A549 (cell line): Measurements from ENCODE around the gene CYB5B. TPM values are rescaled to one million over a fixed set of nuclear protein-coding genes. Genes with fewer than 3 reads are reported as not detected.
A peak's percentile ranks its signal among the peaks of the same experiment; 100 is the strongest.

ENCODE experiments used
- ATAC-seq, 2 experiments: fragments of 200-7000 bp in 1 of 2; fragments of >200 bp in 1 of 2; cut with Nextera tagmentation in 1 of 2; cut with Tn5 transposase in 1 of 2; 3 replicates each; pipeline versions ENCODE4 v1.8.0 to v1.9.1; 2018 to 2020; ENCODE audit warnings: mild to moderate bottlenecking in 1 of 2, moderate library complexity in 1 of 2
- CTCF ChIA-PET: fragments of 300-600 bp; sonication (Branson Sonifier 250); formaldehyde crosslinking; extraction: SDS; loops from one replicate; lab custom pipeline; 2021; ENCODE audit warnings: antibody characterized with exemption, inconsistent platforms; lab: Yijun Ruan, JAX
- POLR2A ChIA-PET: fragments of 350-600 bp; formaldehyde crosslinking; extraction: SDS; loops from one replicate; lab custom pipeline; 2021; ENCODE audit warnings: antibody characterized with exemption, inconsistent platforms; lab: Yijun Ruan, JAX
- DNase-seq, 2 experiments: peaks; one replicate each; pipeline versions ENCODE4 v3.0.0 to v3.0.0-alpha.2; 2011 to 2016; ENCODE audit warnings: low read depth in 1 of 2, low spot score in 1 of 2
- FAIRE-seq: peaks from 2 replicates; lab custom pipeline; 2011; peaks lifted over from hg19 to GRCh38; lab: Jason Lieb, UNC
- H3K27ac ChIP-seq, 2 experiments: fragments of >200 bp; sonication (Bioruptor Twin); formaldehyde crosslinking; 3 replicates each; pipeline ENCODE4 v1.5.1; 2016 to 2017
- H3K4me1 ChIP-seq: fragments of >200 bp; sonication (Bioruptor Twin); formaldehyde crosslinking; 3 replicates; pipeline ENCODE4 v1.6.1; 2016
- H3K4me2 ChIP-seq: fragments of >200 bp; sonication (Bioruptor Twin); formaldehyde crosslinking; 3 replicates; pipeline ENCODE4 v1.6.1; 2016
- H3K4me3 ChIP-seq: fragments of >200 bp; sonication (Bioruptor Twin); formaldehyde crosslinking; 3 replicates; pipeline ENCODE4 v1.5.1; 2016
- H3K9me3 ChIP-seq: fragments of >200 bp; sonication (Bioruptor Twin); formaldehyde crosslinking; 3 replicates; pipeline ENCODE4 v1.6.1; 2016
- BHLHE40 ChIP-seq: IDR thresholded peaks from 2 replicates; pipeline ENCODE4 v1.6.1; 2012; ENCODE audit warnings: low read depth, low read length, inconsistent platforms
- HEYL ChIP-seq: fragments of 250-450 bp; sonication (Bioruptor Pico); IDR thresholded peaks from 2 replicates; pipeline ENCODE4 v1.8.0; 2021; ENCODE audit warnings: mild to moderate bottlenecking, moderate library complexity
- RAD21 ChIP-seq, 2 experiments: fragments of >200 bp in 1 of 2; sonication (Bioruptor Twin) in 1 of 2; formaldehyde crosslinking in 1 of 2; IDR thresholded peaks in 1 of 2; conservative IDR thresholded peaks in 1 of 2; 2 replicates in 1 of 2; 3 replicates in 1 of 2; pipeline ENCODE4 v1.6.1; 2012 to 2018; ENCODE audit warnings: inconsistent platforms in 1 of 2
- RNF2 ChIP-seq: fragments of 200-600 bp; sonication (generic); IDR thresholded peaks from 2 replicates; pipeline ENCODE4 v1.6.1; 2016; ENCODE audit warnings: low read depth, mild to moderate bottlenecking, antibody characterized with exemption, moderate library complexity, borderline replicate concordance
- TFCP2L1 ChIP-seq: fragments of 250-450 bp; sonication (Bioruptor Pico); IDR thresholded peaks from 2 replicates; pipeline ENCODE4 v1.5.0; 2021; ENCODE audit warnings: mild to moderate bottlenecking
- TP53 ChIP-seq: fragments of 250-450 bp; sonication (Bioruptor Pico); IDR thresholded peaks from 2 replicates; pipeline ENCODE4 v1.5.0; 2021; ENCODE audit warnings: mild to moderate bottlenecking, moderate library complexity
- WGBS: methylation state at CpG from one replicate; pipeline ENCODE4 v1.1.6; 2017; ENCODE audit errors: missing lambda C conversion rate; 5-methylcytosine and 5-hydroxymethylcytosine counted together
- polyA plus RNA-seq, 4 experiments: library from polyadenylated mRNA; depleted of rRNA in 3 of 4; stranded (reverse); fragments of >200 nt; fragmentation: RNase III in 1 of 4; extraction: RNeasy Plus Mini Kit Qiagen cat#74134 plus additional on column Dnase treatment in 1 of 4; gene quantifications; 2 replicates in 3 of 4; 3 replicates in 1 of 4; pipeline ENCODE4 v1.2.3, GENCODE V29; 2011 to 2017
- TF ChIP-seq, protein P1 (sequence below): fragments of 200-600 bp; sonication (generic); IDR thresholded peaks from 2 replicates; pipeline ENCODE4 v1.6.1; 2016; ENCODE audit warnings: antibody characterized with exemption, mild to moderate bottlenecking, moderate library complexity
- TF ChIP-seq, protein P2 (sequence below): fragments of 150-350 bp; IDR thresholded peaks from 2 replicates; pipeline ENCODE4 v1.6.1; 2014; ENCODE audit warnings: low read depth, mild to moderate bottlenecking, low read length
- TF ChIP-seq, protein P3 (sequence below): fragments of >200 bp; sonication (Bioruptor Twin); formaldehyde crosslinking; IDR thresholded peaks from 3 replicates; pipeline ENCODE4 v1.5.1; 2016
- TF ChIP-seq, protein P4 (sequence below): fragments of 450-650 bp; IDR thresholded peaks from 2 replicates; pipeline ENCODE4 v1.6.1; 2014; ENCODE audit warnings: antibody characterized with exemption
- TF ChIP-seq, protein P5 (sequence below): IDR thresholded peaks from 2 replicates; pipeline ENCODE4 v1.6.1; 2012

The CYB5B gene
- polyA plus RNA-seq, 2 of the 4 experiments (the other 2 are of a cell fraction) = 248 to 477 TPM

DNA sequence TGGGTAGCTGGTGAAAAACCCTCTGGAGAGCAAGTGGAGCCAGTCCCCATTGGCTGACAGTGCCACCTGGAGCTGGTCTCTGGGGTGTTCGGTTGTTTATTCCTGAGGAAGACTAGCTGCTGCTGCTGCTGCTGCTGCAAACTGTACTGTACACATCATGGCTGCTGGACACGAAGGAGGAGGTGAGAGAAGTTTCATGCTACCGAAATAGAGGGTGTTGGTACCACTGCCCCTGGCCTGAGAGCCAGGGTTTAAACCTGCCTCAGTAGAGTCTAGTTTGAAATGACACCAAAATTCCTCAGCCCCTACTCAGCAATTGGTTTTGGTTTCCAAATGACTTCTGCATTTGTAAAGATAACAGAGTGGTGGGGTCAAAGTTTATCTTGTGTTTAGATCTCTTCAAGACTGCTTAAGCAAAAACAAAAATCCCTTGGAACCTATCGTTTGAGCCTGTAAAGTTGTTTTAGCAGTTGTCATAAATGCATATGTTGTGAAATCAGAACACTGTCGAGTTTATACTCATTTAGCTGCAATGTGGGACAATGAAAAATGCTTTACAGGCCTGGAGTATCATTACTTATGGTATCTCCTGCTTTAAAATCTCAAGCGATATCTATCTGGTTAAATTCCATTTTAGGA, 40.8 kb downstream of the CYB5B start:
- 37% methylated on average over 6 of the region's 6 CpGs for WGBS
- Histone ChIP-seq H3K4me1 (peaks cover 64% of the 10 kb centered on the region), H3K4me3 (no peak overlapping the region), H3K4me2 (peak overlapping the region; percentile 40), H3K27ac (peak overlapping the region; percentile 2 to 82; a peak in 5 of 6 replicates), H3K9me3 (no peaks in the 10 kb centered on the region)
- ATAC-seq (peak; percentile 59 to 66; a peak in 4 of 6 replicates), DNase-seq (peak in 1 of 2 experiments; percentile 33), FAIRE-seq (no peak)
- CTCF ChIA-PET = interaction anchor here (0.6 to 3.3 kb wide), 6 partner anchors 10 to 101 kb away, joined by 3 to 15 read pairs (median 4); no protein-coding TSS in a partner anchor
- TF ChIP-seq, protein P1, sequence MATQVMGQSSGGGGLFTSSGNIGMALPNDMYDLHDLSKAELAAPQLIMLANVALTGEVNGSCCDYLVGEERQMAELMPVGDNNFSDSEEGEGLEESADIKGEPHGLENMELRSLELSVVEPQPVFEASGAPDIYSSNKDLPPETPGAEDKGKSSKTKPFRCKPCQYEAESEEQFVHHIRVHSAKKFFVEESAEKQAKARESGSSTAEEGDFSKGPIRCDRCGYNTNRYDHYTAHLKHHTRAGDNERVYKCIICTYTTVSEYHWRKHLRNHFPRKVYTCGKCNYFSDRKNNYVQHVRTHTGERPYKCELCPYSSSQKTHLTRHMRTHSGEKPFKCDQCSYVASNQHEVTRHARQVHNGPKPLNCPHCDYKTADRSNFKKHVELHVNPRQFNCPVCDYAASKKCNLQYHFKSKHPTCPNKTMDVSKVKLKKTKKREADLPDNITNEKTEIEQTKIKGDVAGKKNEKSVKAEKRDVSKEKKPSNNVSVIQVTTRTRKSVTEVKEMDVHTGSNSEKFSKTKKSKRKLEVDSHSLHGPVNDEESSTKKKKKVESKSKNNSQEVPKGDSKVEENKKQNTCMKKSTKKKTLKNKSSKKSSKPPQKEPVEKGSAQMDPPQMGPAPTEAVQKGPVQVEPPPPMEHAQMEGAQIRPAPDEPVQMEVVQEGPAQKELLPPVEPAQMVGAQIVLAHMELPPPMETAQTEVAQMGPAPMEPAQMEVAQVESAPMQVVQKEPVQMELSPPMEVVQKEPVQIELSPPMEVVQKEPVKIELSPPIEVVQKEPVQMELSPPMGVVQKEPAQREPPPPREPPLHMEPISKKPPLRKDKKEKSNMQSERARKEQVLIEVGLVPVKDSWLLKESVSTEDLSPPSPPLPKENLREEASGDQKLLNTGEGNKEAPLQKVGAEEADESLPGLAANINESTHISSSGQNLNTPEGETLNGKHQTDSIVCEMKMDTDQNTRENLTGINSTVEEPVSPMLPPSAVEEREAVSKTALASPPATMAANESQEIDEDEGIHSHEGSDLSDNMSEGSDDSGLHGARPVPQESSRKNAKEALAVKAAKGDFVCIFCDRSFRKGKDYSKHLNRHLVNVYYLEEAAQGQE = 0 out of 2 replicates have a peak, but pooled peaks have one; percentile 19
- no peak for TF ChIP-seq RNF2
- peak; percentile 38 to 45 for TF ChIP-seq RAD21 (conservative IDR thresholded peaks at IDR 0.05 in 1 of 2, IDR thresholded peaks at IDR 0.05 in 1 of 2)
- TF ChIP-seq, all 56 proteins: peak for 2
- POLR2A ChIA-PET = no interaction called here

DNA sequence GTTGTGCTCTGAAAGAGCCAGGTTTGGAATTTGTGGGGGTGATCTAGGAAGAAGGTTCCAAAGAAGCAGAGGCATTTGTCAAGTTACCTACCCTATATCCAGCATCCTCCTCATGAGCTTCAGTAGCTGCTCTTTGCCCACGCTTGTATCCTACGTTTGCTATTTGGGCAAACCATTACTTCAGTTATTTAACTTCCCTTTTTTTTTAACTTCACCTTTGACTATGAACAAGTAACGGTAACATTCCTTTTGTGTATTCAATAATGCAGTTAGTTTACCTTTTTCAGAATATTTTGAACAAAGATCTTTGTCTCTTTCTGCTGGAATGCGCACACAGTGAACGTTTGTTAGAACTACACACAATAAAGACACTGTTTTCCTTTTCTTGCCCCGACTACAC, 41.5 kb downstream of the CYB5B start:
- WGBS = 78% methylated on average over 6 of the region's 6 CpGs
- Histone ChIP-seq H3K9me3 (no peaks in the 10 kb centered on the region), H3K4me3 (no peak overlapping the region)
- DNase-seq = no peak
- ATAC-seq = no peak
- FAIRE-seq = no peak
- POLR2A ChIA-PET = no interaction called here
- TF ChIP-seq, protein P2, sequence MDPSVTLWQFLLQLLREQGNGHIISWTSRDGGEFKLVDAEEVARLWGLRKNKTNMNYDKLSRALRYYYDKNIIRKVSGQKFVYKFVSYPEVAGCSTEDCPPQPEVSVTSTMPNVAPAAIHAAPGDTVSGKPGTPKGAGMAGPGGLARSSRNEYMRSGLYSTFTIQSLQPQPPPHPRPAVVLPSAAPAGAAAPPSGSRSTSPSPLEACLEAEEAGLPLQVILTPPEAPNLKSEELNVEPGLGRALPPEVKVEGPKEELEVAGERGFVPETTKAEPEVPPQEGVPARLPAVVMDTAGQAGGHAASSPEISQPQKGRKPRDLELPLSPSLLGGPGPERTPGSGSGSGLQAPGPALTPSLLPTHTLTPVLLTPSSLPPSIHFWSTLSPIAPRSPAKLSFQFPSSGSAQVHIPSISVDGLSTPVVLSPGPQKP = no peak
- TF ChIP-seq TFCP2L1 (CRISPR knock-in tag) (no peak), BHLHE40 (no peak), HEYL (no peak), TP53 (no peak)
- TF ChIP-seq, protein P3, sequence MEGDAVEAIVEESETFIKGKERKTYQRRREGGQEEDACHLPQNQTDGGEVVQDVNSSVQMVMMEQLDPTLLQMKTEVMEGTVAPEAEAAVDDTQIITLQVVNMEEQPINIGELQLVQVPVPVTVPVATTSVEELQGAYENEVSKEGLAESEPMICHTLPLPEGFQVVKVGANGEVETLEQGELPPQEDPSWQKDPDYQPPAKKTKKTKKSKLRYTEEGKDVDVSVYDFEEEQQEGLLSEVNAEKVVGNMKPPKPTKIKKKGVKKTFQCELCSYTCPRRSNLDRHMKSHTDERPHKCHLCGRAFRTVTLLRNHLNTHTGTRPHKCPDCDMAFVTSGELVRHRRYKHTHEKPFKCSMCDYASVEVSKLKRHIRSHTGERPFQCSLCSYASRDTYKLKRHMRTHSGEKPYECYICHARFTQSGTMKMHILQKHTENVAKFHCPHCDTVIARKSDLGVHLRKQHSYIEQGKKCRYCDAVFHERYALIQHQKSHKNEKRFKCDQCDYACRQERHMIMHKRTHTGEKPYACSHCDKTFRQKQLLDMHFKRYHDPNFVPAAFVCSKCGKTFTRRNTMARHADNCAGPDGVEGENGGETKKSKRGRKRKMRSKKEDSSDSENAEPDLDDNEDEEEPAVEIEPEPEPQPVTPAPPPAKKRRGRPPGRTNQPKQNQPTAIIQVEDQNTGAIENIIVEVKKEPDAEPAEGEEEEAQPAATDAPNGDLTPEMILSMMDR = no peak
- TF ChIP-seq, protein P4, sequence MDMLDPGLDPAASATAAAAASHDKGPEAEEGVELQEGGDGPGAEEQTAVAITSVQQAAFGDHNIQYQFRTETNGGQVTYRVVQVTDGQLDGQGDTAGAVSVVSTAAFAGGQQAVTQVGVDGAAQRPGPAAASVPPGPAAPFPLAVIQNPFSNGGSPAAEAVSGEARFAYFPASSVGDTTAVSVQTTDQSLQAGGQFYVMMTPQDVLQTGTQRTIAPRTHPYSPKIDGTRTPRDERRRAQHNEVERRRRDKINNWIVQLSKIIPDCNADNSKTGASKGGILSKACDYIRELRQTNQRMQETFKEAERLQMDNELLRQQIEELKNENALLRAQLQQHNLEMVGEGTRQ = no peak
- TF ChIP-seq, protein P5, sequence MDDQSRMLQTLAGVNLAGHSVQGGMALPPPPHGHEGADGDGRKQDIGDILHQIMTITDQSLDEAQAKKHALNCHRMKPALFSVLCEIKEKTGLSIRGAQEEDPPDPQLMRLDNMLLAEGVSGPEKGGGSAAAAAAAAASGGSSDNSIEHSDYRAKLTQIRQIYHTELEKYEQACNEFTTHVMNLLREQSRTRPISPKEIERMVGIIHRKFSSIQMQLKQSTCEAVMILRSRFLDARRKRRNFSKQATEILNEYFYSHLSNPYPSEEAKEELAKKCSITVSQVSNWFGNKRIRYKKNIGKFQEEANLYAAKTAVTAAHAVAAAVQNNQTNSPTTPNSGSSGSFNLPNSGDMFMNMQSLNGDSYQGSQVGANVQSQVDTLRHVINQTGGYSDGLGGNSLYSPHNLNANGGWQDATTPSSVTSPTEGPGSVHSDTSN = no peak
- TF ChIP-seq, all 56 proteins: peak for 0
- Histone ChIP-seq H3K27ac (peak overlapping the region in 1 of 2 experiments; percentile 82; a peak in 4 of 6 replicates), H3K4me1 (peaks cover 64% of the 10 kb centered on the region), H3K4me2 (peak overlapping the region; percentile 40; the same call in 1 of the 3 replicates)
- CTCF ChIA-PET = interaction anchor here (1.5 to 3.3 kb wide), 2 partner anchors 68 to 70 kb away, joined by 5 to 15 read pairs; no protein-coding TSS in a partner anchor
